WTC11 (cell line): ENCODE measurements around the gene ZNF584. TPM values are rescaled to one million over a fixed set of nuclear protein-coding genes. Genes with fewer than 3 reads are reported as not detected.

Experiments used
- ATAC-seq: fragments of 200-7000 bp; cut with Tn5 transposase; 2 replicates; pipeline ENCODE4 v1.10.0; 2021; ENCODE audit warnings: mild to moderate bottlenecking, moderate library complexity
- CTCF ChIA-PET: fragments of 300-600 bp; sonication (Branson Sonifier 250); formaldehyde crosslinking; loops from one replicate; lab custom pipeline; 2021; ENCODE audit warnings: antibody characterized with exemption; lab: Charles Lee
- POLR2A ChIA-PET: fragments of 350-600 bp; sonication (Branson Sonifier 250); formaldehyde crosslinking; loops from one replicate; lab custom pipeline; 2021; ENCODE audit warnings: antibody characterized with exemption; lab: Charles Lee
- DNase-seq: peaks from one replicate; pipeline ENCODE4 v3.0.0; 2021; ENCODE audit warnings: low spot score
- H3K27ac Mint-ChIP-seq: 2 replicates; pipeline ENCODE4 v1.8.0; 2021; ENCODE audit warnings: mixed read lengths
- H3K27me3 Mint-ChIP-seq: 2 replicates; pipeline ENCODE4 v1.8.0; 2021; ENCODE audit warnings: low read depth, mild to moderate bottlenecking, moderate library complexity, mixed read lengths
- H3K36me3 Mint-ChIP-seq: 2 replicates; pipeline ENCODE4 v1.8.0; 2021; ENCODE audit warnings: mixed read lengths
- H3K4me1 Mint-ChIP-seq: 2 replicates; pipeline ENCODE4 v1.8.0; 2022; ENCODE audit warnings: mixed read lengths
- H3K4me3 Mint-ChIP-seq: 2 replicates; pipeline ENCODE4 v1.8.0; 2021; ENCODE audit warnings: mild to moderate bottlenecking, moderate library complexity, mixed read lengths
- H3K9me3 Mint-ChIP-seq: 2 replicates; pipeline ENCODE4 v1.8.0; 2021; ENCODE audit warnings: mixed read lengths
- AFF4 ChIP-seq: sonication (generic); formaldehyde crosslinking; IDR thresholded peaks from 2 replicates; pipeline ENCODE4 v1.8.1; 2023; ENCODE audit warnings: mild to moderate bottlenecking, missing genetic modification reagents, borderline replicate concordance
- AR ChIP-seq: fragments of 250-450 bp; sonication (Bioruptor Pico); IDR thresholded peaks from 2 replicates; pipeline ENCODE4 v1.9.0; 2021; ENCODE audit warnings: mild to moderate bottlenecking
- CREB1 ChIP-seq: sonication (generic); formaldehyde crosslinking; IDR thresholded peaks from 2 replicates; pipeline ENCODE4 v1.8.0; 2023; ENCODE audit warnings: mild to moderate bottlenecking, missing genetic modification reagents
- CREM ChIP-seq: sonication (generic); formaldehyde crosslinking; IDR thresholded peaks from 2 replicates; pipeline ENCODE4 v1.8.1; 2022; ENCODE audit warnings: mild to moderate bottlenecking, missing genetic modification reagents, moderate library complexity
- E2F5 ChIP-seq: sonication (generic); formaldehyde crosslinking; IDR thresholded peaks from 2 replicates; pipeline ENCODE4 v1.8.1; 2022; ENCODE audit warnings: mild to moderate bottlenecking, moderate library complexity, missing genetic modification reagents
- EMX1 ChIP-seq: fragments of 250-450 bp; sonication (Bioruptor Pico); IDR thresholded peaks from 2 replicates; pipeline ENCODE4 v1.8.0; 2021; ENCODE audit warnings: mild to moderate bottlenecking
- ERG ChIP-seq: fragments of 250-450 bp; sonication (Bioruptor Pico); IDR thresholded peaks from 2 replicates; pipeline ENCODE4 v1.8.0; 2021; ENCODE audit warnings: mild to moderate bottlenecking
- FOXK1 ChIP-seq: sonication (generic); formaldehyde crosslinking; IDR thresholded peaks from 2 replicates; pipeline ENCODE4 v1.8.0; 2022; ENCODE audit warnings: mild to moderate bottlenecking, moderate library complexity, missing genetic modification reagents
- KAT7 ChIP-seq: sonication (generic); formaldehyde crosslinking; IDR thresholded peaks from 2 replicates; pipeline ENCODE4 v1.8.1; 2023; ENCODE audit warnings: missing genetic modification reagents, mild to moderate bottlenecking, borderline replicate concordance
- MAX ChIP-seq: sonication (generic); formaldehyde crosslinking; IDR thresholded peaks from 2 replicates; pipeline ENCODE4 v1.8.0; 2022; ENCODE audit warnings: mild to moderate bottlenecking, missing genetic modification reagents
- MYBL2 ChIP-seq: sonication (generic); formaldehyde crosslinking; IDR thresholded peaks from 2 replicates; pipeline ENCODE4 v1.8.1; 2023; ENCODE audit warnings: mild to moderate bottlenecking, moderate library complexity, missing genetic modification reagents
- NFATC4 ChIP-seq: fragments of 250-450 bp; sonication (Bioruptor Pico); IDR thresholded peaks from 2 replicates; pipeline ENCODE4 v1.9.0; 2021; ENCODE audit warnings: mild to moderate bottlenecking
- PRRX2 ChIP-seq: fragments of 250-450 bp; sonication (Bioruptor Pico); IDR thresholded peaks from 2 replicates; pipeline ENCODE4 v1.8.0; 2021; ENCODE audit warnings: mild to moderate bottlenecking
- ZMAT4 ChIP-seq: fragments of 250-450 bp; sonication (Bioruptor Pico); IDR thresholded peaks from 2 replicates; pipeline ENCODE4 v1.9.0; 2021; ENCODE audit warnings: mild to moderate bottlenecking
- ZNF138 ChIP-seq: sonication (generic); formaldehyde crosslinking; conservative IDR thresholded peaks from 2 replicates; pipeline ENCODE4 v1.8.1; 2022; ENCODE audit warnings: mild to moderate bottlenecking, moderate library complexity, missing genetic modification reagents
- ZNF219 ChIP-seq: sonication (generic); formaldehyde crosslinking; IDR thresholded peaks from 2 replicates; pipeline ENCODE4 v1.8.0; 2023; ENCODE audit warnings: missing genetic modification reagents, mild to moderate bottlenecking, borderline replicate concordance
- ZNF416 ChIP-seq: fragments of 250-450 bp; sonication (Bioruptor Pico); IDR thresholded peaks from 2 replicates; pipeline ENCODE4 v1.9.0; 2021; ENCODE audit warnings: mild to moderate bottlenecking, inconsistent platforms
- ZNF532 ChIP-seq: fragments of 250-450 bp; sonication (Bioruptor Pico); IDR thresholded peaks from 2 replicates; pipeline ENCODE4 v1.9.0; 2021; ENCODE audit warnings: mild to moderate bottlenecking, borderline replicate concordance
- ZNF671 ChIP-seq: fragments of 250-450 bp; sonication (Bioruptor Pico); IDR thresholded peaks from 2 replicates; pipeline ENCODE4 v1.8.0; 2021; ENCODE audit warnings: mild to moderate bottlenecking
- ZSCAN18 ChIP-seq: fragments of 250-450 bp; sonication (Bioruptor Pico); IDR thresholded peaks from 2 replicates; pipeline ENCODE4 v2.1.2; 2022; ENCODE audit warnings: mild to moderate bottlenecking, moderate library complexity
- total RNA-seq: library from RNA; stranded (reverse); gene quantifications from 3 replicates; pipeline ENCODE4 v1.2.3, GENCODE V29; 2021

ZNF584 gene
- total RNA-seq, 1 experiment from 2014 or later, result 6.8 TPM

GRCh38 chr19:58395220-58395978 is 13.1 kb upstream of the ZNF584 start, which contains the start of gene RNF225:
Gene RNF225, plus strand, starts transcription at chr19:58395656. Its CDS starts 434 bp downstream, at chr19:58396090.
- peaks cover 10% of the 10 kb centered on the region for H3K4me1 Mint-ChIP-seq
- TF ChIP-seq ZNF219 (no peak), ZNF138 (no peak), AR (CRISPR knock-in tag) (peak; percentile 44; the same call in 1 of the 2 replicates), NFATC4 (CRISPR knock-in tag) (peak; percentile 78), PRRX2 (CRISPR knock-in tag) (peak; percentile 94), CREM (CRISPR knock-in tag) (peak; percentile 61; the same call in 1 of the 2 replicates), ZSCAN18 (CRISPR knock-in tag) (no peak), ZMAT4 (CRISPR knock-in tag) (no peak; the same call in 1 of the 2 replicates), E2F5 (peak; percentile 43; the same call in 1 of the 2 replicates), MAX (CRISPR knock-in tag) (no peak), MYBL2 (no peak), ZNF532 (CRISPR knock-in tag) (peak; percentile 74; the same call in 1 of the 2 replicates), ZNF416 (CRISPR knock-in tag) (peak; percentile 54), EMX1 (CRISPR knock-in tag) (peak; percentile 89), FOXK1 (CRISPR knock-in tag) (peak; percentile 47; the same call in 1 of the 2 replicates), KAT7 (CRISPR knock-in tag) (no peak), AFF4 (CRISPR knock-in tag) (peak; percentile 18; the same call in 1 of the 2 replicates), CREB1 (CRISPR knock-in tag) (peak; percentile 24; the same call in 1 of the 2 replicates), ZNF671 (CRISPR knock-in tag) (peak; percentile 17; the same call in 1 of the 2 replicates), ERG (CRISPR knock-in tag) (peak; percentile 59; the same call in 1 of the 2 replicates)

More at GRCh38 chr19:58395220-58395978, 13.1 kb upstream of the ZNF584 start, which contains the start of gene RNF225:
- Mint-ChIP-seq H3K27me3 (peaks cover 33% of the 10 kb centered on the region), H3K36me3 (peaks cover 37% of the 10 kb centered on the region), H3K9me3 (no peaks in the 10 kb centered on the region), H3K4me3 (peak within 1 kb of the TSS; percentile 73), H3K27ac (peak within 1 kb of the TSS; percentile 63)
- CTCF ChIA-PET, result interaction anchor here (1.1 to 1.7 kb wide), 4 partner anchors 12 to 186 kb away, joined by 3 to 5 read pairs (median 5); partner anchors contain the start of gene ZBTB45
- peak; percentile 67 for ATAC-seq
- DNase-seq, result peak; percentile 59
- POLR2A ChIA-PET, result interaction anchor here (1.5 to 1.8 kb wide), 2 partner anchors 12 to 33 kb away, joined by 4 to 6 read pairs; partner anchors contain the start of gene ZNF497
